CD4-positive, alpha-beta T cell treated with Interleukin-4 for 4 hours (primary cell): ENCODE measurements around the gene RNPS1.

Experiments used
- DNase-seq: peaks from one replicate; pipeline ENCODE4 v3.0.0-alpha.2; 2020

The RNPS1 gene, protein sequence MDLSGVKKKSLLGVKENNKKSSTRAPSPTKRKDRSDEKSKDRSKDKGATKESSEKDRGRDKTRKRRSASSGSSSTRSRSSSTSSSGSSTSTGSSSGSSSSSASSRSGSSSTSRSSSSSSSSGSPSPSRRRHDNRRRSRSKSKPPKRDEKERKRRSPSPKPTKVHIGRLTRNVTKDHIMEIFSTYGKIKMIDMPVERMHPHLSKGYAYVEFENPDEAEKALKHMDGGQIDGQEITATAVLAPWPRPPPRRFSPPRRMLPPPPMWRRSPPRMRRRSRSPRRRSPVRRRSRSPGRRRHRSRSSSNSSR

GRCh38 chr16:2267913-2268666 is at the start of gene RNPS1:
Gene RNPS1 (minus strand): TSS chr16:2268126. CDS start chr16:2264643, 3,483 bp downstream.
- DNase-seq, result peak; percentile 92

- DNase-seq, result no peak
These were observed 49.5 kb upstream of the RNPS1 start for GRCh38 chr16:2317231-2318020.

GRCh38 chr16:2308089-2308962 is 40.4 kb upstream of the RNPS1 start:
- DNase-seq, result no peak

DNA sequence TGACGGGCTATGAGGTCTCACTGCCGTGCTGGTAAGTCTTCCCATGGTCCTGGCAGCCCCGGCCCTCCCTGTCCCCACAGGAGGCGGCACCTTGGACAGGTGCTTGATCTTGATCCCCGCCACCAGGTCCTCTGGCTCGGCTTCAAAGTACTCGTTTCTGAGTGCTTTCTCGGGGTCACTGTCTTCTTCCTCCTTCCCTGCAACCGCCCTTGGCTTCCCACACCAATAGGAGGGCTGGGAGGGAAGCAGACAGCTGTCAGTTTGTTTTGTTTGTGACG is 31.9 kb upstream of the RNPS1 start:
- no peak for DNase-seq

DNA sequence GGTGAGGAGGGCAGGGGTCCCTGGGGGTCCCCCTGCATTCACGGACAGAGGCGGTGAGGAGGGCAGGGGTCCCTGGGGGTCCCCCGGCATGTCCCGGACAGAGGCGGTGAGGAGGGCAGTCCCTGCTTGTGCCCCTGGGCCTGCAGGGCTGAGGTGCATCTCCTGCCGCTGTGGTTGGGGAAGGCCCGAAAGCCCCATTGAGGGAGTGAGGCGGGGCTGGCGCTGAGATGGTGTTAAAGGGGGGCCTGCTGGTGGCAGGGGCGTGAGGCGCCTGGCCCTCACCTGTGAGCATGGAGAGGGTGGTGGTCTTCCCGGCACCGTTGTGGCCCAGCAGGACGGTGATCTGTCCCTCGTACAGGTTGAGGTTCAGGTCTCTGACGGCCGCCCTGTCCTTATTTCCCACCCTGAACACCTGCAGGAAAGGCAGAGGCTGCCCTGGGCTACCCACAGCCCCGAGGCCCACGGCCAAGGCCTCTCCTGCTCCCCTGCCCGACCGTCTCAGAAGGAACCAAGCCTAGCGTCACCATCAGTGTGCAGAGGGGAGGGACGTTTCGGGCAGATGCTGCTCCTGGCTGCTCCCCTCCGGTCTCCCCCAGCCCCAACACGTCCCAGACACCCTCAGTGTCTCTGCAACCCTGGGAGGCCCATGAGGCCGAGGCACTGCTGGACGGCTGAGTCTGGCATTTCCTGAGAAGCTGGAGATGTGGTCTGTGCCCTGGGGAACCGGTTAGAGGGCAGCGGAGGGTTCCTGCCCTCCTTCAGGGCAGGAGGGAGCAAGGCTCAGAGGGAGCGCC is 31.4 kb upstream of the RNPS1 start:
- no peak for DNase-seq

- DNase-seq, result no peak
These were observed 30.7 kb upstream of the RNPS1 start for GRCh38 chr16:2298621-2299020.

DNA sequence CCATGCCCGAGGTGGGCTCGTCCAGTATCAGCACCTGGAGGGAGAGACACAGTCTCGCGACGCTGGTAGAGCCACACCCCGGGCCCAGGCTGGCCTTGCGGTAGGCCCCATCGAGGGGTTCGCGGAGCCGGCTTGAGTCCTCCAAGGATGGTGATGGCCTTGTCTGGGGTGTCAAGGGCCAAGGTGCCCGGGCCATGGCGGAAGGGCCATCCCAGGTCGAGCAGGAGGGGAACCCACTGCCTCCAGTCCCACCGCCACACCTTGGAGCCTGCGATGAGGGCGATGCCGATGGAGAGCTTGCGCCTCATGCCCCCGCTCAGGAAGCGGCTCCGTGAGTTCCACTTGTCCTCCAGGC is 29.6 kb upstream of the RNPS1 start:
- DNase-seq, result no peak

GRCh38 chr16:2296661-2297505 is 29.0 kb upstream of the RNPS1 start:
- no peak for DNase-seq

DNA sequence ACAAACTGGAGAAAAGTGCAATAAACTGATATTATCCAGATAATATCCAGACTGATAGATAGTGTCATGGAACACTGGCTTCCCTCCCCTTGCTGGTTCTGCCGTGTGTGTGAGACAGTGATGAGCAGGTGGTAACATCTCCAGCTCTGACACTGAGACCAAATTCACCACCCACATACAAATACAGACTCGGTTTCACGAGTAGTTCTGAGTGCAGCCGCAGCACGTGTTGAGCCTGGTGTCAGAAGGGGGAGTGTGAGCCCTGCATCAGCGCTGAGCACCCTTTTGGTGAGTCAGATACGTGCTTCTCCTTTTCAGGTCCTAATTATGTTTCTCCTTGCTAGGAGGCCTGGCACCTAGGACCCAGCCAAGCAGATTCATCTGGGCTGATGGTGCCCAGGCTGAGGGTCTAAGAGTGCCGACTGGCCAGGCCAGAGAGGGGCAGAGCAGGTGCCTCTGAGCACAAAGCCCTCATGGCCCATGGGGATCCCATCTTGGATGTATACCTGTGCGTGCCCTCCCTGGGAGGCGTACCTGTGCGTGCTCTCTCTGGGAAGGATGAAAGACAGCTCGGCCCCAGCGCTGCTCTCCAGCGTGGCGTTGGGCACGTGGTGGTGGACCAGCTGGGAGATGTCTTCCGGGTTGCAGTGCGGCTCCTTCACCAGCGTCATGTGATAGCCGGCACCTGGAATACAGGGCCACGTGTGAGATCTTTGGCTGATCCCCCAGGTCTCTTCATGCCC is 27.3 kb upstream of the RNPS1 start:
- DNase-seq, result no peak

DNA sequence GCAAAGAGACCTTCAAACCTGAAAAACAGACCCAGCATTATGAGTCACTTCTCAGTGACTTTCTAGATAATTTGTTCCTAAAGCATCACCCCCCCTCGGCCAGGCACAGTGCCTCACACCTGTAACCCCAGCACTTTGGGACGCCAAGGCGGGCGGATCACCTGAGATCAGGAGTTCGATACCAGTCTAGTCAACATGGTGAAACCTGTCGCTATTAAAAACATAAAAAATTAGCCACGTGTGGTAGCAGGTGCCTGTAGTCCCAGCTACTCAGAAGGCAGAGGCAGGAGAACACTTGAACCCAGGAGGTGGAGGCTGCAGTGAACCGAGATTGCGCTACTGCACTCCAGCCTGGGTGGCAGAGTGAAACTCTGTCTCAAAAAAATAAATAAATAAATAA is 24.3 kb upstream of the RNPS1 start:
- DNase-seq, result no peak

DNA sequence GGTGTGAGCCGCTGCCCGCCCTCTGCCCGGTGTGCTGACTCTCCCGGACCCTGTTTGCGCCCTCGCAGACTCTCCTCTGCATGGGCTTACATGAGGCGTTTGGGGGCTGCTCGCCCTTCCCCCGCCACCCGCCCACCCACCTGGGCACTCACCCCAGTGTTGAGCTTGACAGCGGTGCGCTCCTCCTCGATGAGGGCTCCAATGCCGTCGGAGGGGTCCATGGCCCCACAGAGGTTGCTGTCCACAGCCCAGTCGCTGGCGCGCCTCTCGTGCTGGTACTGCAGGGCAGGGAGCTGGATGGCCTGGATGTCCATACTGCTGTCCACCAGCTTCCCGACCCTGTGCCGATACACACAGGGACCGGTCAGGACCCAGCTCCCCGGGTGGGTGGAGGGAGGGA is 21.4 kb upstream of the RNPS1 start:
- DNase-seq, result no peak

GRCh38 chr16:2288726-2289125 is 20.8 kb upstream of the RNPS1 start:
- no peak for DNase-seq

DNA sequence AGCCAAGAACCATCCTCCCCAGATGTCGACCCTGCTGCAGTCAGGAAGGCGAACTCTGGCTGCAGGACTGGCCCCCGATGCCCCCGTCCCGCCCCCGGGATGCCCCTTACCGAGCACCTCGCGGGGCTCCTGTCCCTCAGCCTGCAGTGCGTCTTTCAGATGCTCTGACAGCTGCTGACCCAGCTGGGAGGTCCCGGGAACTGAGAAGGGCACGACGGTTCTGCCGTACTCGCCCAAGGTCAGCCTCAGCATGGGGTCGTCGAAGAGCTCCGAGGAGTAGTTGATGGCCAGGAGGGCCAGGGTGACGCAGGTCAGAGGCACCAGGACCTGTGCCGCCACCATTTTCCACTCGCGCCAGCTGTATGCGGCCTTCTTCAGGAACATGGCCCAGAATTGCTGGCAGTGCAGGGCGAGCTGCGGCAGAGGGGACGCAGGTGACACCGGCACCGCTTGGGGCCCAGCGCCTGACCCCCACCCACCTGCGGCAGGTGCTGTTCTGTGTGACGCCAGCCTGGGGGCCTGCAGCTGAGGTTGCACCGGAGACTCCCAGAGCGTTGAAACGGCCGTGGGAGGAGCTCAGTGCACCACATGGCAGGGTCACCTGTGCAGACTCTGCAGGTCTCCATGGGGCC is 20.1 kb upstream of the RNPS1 start:
- DNase-seq, result no peak

- DNase-seq, result no peak
These were observed 18.6 kb upstream of the RNPS1 start for GRCh38 chr16:2286550-2286949.

- DNase-seq, result no peak
These were observed 17.8 kb upstream of the RNPS1 start for GRCh38 chr16:2285731-2286191.

DNA sequence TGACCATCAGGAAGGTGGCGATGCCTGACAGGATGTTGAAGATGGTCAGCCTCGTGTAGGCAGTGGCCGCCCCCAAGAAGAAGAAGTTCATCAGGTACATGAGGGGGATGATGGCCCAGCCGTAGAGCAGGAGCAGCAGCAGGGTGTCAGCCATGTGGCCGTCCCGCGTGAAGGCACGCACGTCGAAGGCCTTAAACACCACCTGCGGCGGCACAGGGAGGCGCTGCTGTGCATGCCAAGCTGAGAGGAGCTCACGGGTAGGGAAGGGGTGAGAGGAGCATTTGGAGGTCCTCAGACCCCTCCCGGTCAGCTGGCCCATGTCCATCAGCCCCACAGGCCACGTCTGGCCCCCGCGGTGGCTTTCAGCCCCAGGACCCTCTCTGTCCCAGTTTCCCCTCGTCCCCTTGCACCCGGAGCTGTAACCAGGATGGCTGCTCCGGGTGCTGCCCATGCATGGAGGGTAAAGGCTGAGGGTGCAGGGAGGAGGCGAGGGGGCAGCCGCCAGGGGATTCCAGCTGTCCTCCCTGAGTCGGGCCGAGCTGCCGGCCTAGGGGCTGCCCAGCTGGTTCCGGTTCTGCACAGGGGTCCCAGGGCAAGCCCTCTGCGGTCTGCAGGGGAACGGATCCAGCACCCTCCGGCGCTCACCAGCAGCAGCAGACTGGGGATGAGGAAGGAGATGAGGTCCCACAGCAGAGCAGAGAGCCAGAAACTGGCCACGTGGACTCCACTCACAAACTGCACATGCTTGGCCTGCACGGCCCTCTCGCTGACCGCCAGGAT is 17.1 kb upstream of the RNPS1 start:
- no peak for DNase-seq

- no peak for DNase-seq
These were observed 16.3 kb upstream of the RNPS1 start for GRCh38 chr16:2284001-2284770.

DNA sequence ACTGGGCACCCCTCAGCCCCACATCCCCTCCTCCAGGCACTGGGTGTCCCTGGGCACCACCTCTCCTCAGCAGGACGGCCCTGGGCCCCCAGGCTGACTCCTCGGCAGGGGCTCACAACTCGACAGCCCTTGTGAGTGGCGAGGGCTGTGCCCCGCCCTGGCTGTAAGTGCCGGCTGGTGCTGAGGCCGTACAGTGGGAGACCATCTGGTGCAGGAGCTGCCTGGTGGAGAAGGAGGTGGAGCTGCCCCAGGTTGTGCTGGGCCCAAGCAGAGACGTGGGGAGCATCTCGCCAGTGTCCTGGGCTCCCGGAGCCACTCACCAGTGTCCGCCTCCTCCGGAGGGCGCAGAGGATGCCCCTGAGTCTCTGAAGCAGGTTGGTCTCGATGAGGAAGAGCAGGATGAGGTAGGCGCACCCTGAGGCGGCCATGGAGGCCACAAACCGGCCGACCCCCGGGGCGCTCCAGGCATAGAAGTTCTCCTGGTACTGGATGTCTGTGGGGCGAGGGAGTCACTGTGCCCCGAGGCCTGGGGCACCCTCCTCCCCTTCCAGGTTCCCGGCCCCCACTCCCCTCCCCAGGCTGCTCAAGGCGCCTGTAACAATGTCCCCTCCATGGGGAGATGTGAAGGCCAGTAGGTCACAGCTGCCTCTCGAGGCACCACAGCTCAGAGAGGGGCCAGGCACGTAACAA is 15.1 kb upstream of the RNPS1 start:
- no peak for DNase-seq
